HepG2 (cell line): Measurements from ENCODE around the gene SNX3. TPM values are rescaled to one million over a fixed set of nuclear protein-coding genes. Genes with fewer than 3 reads are reported as not detected.

ENCODE experiments used
- BHLHE40 ChIP-seq: IDR thresholded peaks from 2 replicates; pipeline ENCODE4 v1.6.1; 2011; ENCODE audit warnings: low read length, improper control_type of control experiment
- DR1 ChIP-seq: sonication (generic); formaldehyde crosslinking; IDR thresholded peaks from 2 replicates; pipeline ENCODE4 v1.8.0; 2021; ENCODE audit warnings: mild to moderate bottlenecking, missing genetic modification reagents, inconsistent platforms
- FOXC1 ChIP-seq: sonication (generic); formaldehyde crosslinking; IDR thresholded peaks from 2 replicates; pipeline ENCODE4 v1.8.0; 2022; ENCODE audit warnings: mild to moderate bottlenecking, missing genetic modification reagents, borderline replicate concordance
- HMG20B ChIP-seq: conservative IDR thresholded peaks from 2 replicates; pipeline ENCODE4 v1.6.1; 2016; ENCODE audit warnings: missing genetic modification reagents, missing compliant biosample characterization
- MED8 ChIP-seq: sonication (generic); formaldehyde crosslinking; IDR thresholded peaks from 2 replicates; pipeline ENCODE4 v1.8.1; 2023; ENCODE audit warnings: mild to moderate bottlenecking, missing genetic modification reagents; ENCODE audit not compliant: insufficient replicate concordance
- NAIF1 ChIP-seq: sonication (generic); formaldehyde crosslinking; IDR thresholded peaks from 2 replicates; pipeline ENCODE4 v1.5.0; 2020; ENCODE audit warnings: mild to moderate bottlenecking, missing genetic modification reagents, borderline replicate concordance
- NCOA1 ChIP-seq: sonication (generic); formaldehyde crosslinking; IDR thresholded peaks from 2 replicates; pipeline ENCODE4 v1.9.0; 2021; ENCODE audit warnings: missing genetic modification reagents
- PHB2 ChIP-seq: fragments of 450-650 bp; IDR thresholded peaks from 2 replicates; pipeline ENCODE4 v1.6.1; 2018; ENCODE audit not compliant: partially characterized antibody
- PITX1 ChIP-seq: sonication (generic); formaldehyde crosslinking; IDR thresholded peaks from 2 replicates; pipeline ENCODE4 v1.5.1; 2020; ENCODE audit warnings: mild to moderate bottlenecking, missing genetic modification reagents
- RBAK ChIP-seq: sonication (generic); formaldehyde crosslinking; IDR thresholded peaks from 2 replicates; pipeline ENCODE4 v1.5.1; 2020; ENCODE audit warnings: mild to moderate bottlenecking, missing genetic modification reagents
- RFXAP ChIP-seq: sonication (generic); formaldehyde crosslinking; IDR thresholded peaks from 2 replicates; pipeline ENCODE4 v1.4.0; 2020; ENCODE audit warnings: missing genetic modification reagents, borderline replicate concordance
- SP1 ChIP-seq, 2 experiments: fragments of 450-650 bp in 1 of 2; sonication (generic) in 1 of 2; formaldehyde crosslinking in 1 of 2; IDR thresholded peaks; 2 replicates each; pipeline versions ENCODE4 v1.4.0 to v1.6.1; 2016 to 2020; ENCODE audit warnings: missing genetic modification reagents in 1 of 2
- TBX2 ChIP-seq: sonication (generic); formaldehyde crosslinking; IDR thresholded peaks from 2 replicates; pipeline ENCODE4 v1.5.0; 2020; ENCODE audit warnings: missing genetic modification reagents, mild to moderate bottlenecking, borderline replicate concordance
- TEAD3 ChIP-seq: optimal IDR thresholded peaks from 2 replicates; pipeline ENCODE3; 2016; ENCODE audit warnings: borderline replicate concordance
- YY1 ChIP-seq: IDR thresholded peaks from 2 replicates; pipeline ENCODE4 v1.6.1; 2011; ENCODE audit warnings: low read length, low read depth, moderate library complexity, mild to moderate bottlenecking; ENCODE audit not compliant: insufficient read depth, insufficient replicate concordance
- ZNF101 ChIP-seq: sonication (generic); formaldehyde crosslinking; IDR thresholded peaks from 2 replicates; pipeline ENCODE4 v1.4.0; 2020; ENCODE audit warnings: mild to moderate bottlenecking, low read depth, missing genetic modification reagents, borderline replicate concordance
- ZNF44 ChIP-seq: sonication (generic); formaldehyde crosslinking; IDR thresholded peaks from 2 replicates; pipeline ENCODE4 v1.5.1; 2020; ENCODE audit warnings: mild to moderate bottlenecking, missing genetic modification reagents
- ZNF451 ChIP-seq: sonication (generic); formaldehyde crosslinking; IDR thresholded peaks from 2 replicates; pipeline ENCODE4 v1.5.0; 2020; ENCODE audit warnings: mild to moderate bottlenecking, missing genetic modification reagents
- polyA plus RNA-seq, 8 experiments: library from polyadenylated mRNA; depleted of rRNA in 3 of 8; stranded (reverse) in 7 of 8; unstranded in 1 of 8; fragments of >200 nt; fragmentation: Illumina TruSeq in 4 of 8; extraction: Trizol in 4 of 8; gene quantifications; 2 replicates each; pipeline versions ENCODE4 v1.2.1 to v1.2.3, GENCODE V29; 2011 to 2016; ENCODE audit warnings: low read depth in 4 of 8, missing spikeins in 1 of 8, mixed read lengths in 1 of 8; ENCODE audit not compliant: insufficient read depth in 1 of 8
- total RNA-seq, 5 experiments: library from RNA; depleted of rRNA; stranded (reverse); fragments of >200 nt; fragmentation: Illumina TruSeq; extraction: Trizol; gene quantifications; 2 replicates each; pipeline ENCODE4 v1.2.3, GENCODE V29; 2016; ENCODE audit warnings: low read depth in 1 of 5
- TF ChIP-seq, protein P1 (sequence below), 2 experiments: fragments of 450-650 bp in 1 of 2; sonication (generic) in 1 of 2; formaldehyde crosslinking; IDR thresholded peaks; 2 replicates each; pipeline versions ENCODE4 v1.5.0 to v1.8.0; 2020 to 2022; ENCODE audit warnings: mild to moderate bottlenecking in 1 of 2, missing genetic modification reagents in 1 of 2
- TF ChIP-seq, protein P2 (sequence below): sonication (generic); formaldehyde crosslinking; IDR thresholded peaks from 2 replicates; pipeline ENCODE4 v1.8.0; 2022; ENCODE audit warnings: mild to moderate bottlenecking, missing genetic modification reagents
- TF ChIP-seq, protein P3 (sequence below): sonication (generic); formaldehyde crosslinking; IDR thresholded peaks from 2 replicates; pipeline ENCODE4 v1.9.0; 2021; ENCODE audit warnings: missing genetic modification reagents, borderline replicate concordance
- TF ChIP-seq, protein P4 (sequence below): sonication (generic); formaldehyde crosslinking; IDR thresholded peaks from 2 replicates; pipeline ENCODE4 v1.9.0; 2022; ENCODE audit warnings: missing genetic modification reagents, mild to moderate bottlenecking, borderline replicate concordance

Gene SNX3
- total and polyA plus RNA-seq, 2 of the 13 experiments (the other 11 are each of a cell fraction or from before 2014, with no cell fraction given) = 84.9 to 226 TPM

DNA sequence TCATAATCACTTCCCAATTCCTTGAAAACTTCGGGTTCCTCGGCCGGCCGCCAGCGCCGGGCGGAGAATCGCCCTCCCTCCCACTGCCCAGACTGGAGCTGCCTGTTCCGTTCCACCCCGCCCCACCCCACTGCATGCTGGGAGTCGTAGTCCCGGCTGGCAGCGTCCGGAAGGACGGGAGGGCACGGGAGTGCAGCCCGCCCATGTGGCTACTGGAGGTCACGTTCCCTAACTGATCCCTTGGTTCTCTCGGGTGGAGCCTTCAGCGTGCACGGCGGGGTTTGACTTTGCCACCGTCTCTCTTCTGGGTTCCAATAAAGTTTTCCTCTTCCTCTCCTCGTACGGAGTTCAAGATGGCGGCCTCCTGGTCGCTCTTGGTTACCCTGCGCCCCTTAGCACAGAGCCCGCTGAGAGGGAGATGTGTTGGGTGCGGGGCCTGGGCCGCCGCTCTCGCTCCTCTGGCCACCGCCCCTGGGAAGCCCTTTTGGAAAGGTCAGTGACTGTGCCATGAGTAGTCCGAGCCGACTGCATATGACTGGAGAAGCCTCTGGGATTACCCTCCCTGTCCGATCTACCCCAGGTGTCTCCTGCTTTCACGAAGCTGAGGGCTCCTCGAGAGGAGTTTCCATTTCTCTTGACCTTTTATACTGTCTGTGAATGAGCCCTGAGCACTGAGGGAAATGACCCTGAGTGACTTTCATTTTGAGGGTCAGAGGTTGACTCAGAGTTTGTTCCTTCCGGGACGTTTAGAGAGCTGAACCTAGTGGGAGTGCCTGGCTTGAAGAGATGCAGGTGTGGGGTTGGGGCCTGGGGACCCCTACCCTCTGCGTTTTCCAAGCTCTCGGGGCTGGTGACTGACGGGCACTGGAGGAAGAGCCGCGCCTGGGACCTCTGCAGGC, 34.1 kb upstream of the SNX3 start, which contains the start of gene AFG1L (continued):
- TF ChIP-seq, protein P1, sequence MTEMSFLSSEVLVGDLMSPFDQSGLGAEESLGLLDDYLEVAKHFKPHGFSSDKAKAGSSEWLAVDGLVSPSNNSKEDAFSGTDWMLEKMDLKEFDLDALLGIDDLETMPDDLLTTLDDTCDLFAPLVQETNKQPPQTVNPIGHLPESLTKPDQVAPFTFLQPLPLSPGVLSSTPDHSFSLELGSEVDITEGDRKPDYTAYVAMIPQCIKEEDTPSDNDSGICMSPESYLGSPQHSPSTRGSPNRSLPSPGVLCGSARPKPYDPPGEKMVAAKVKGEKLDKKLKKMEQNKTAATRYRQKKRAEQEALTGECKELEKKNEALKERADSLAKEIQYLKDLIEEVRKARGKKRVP (CRISPR knock-in tag; IDR thresholded peaks at IDR 0.05) = no peak
- TF ChIP-seq YY1 (peak; percentile 95), ZNF44 (no peak), ZNF451 (CRISPR knock-in tag) (no peak), NAIF1 (CRISPR knock-in tag) (peak; percentile 20; the same call in 1 of the 2 replicates), HMG20B (CRISPR knock-in tag) (peak; percentile 62; the same call in 1 of the 2 replicates), DR1 (peak; percentile 64; the same call in 1 of the 2 replicates), FOXC1 (CRISPR knock-in tag) (peak; percentile 35), NCOA1 (CRISPR knock-in tag) (no peak; the same call in 1 of the 2 replicates), PHB2 (no peak), RFXAP (CRISPR knock-in tag) (peak; percentile 67; the same call in 1 of the 2 replicates), TBX2 (CRISPR knock-in tag) (peak; percentile 85), TEAD3 (CRISPR knock-in tag) (peak; percentile 64), RBAK (CRISPR knock-in tag) (no peak), SP1 (IDR thresholded peaks at IDR 0.05) (no peak), SP1 (CRISPR knock-in tag; IDR thresholded peaks at IDR 0.05) (peak; percentile 78), MED8 (CRISPR knock-in tag) (peak; percentile 45), PITX1 (CRISPR knock-in tag) (peak; percentile 81; the same call in 1 of the 2 replicates), ZNF101 (CRISPR knock-in tag) (no peak), BHLHE40 (peak; percentile 85)
- TF ChIP-seq, protein P2, sequence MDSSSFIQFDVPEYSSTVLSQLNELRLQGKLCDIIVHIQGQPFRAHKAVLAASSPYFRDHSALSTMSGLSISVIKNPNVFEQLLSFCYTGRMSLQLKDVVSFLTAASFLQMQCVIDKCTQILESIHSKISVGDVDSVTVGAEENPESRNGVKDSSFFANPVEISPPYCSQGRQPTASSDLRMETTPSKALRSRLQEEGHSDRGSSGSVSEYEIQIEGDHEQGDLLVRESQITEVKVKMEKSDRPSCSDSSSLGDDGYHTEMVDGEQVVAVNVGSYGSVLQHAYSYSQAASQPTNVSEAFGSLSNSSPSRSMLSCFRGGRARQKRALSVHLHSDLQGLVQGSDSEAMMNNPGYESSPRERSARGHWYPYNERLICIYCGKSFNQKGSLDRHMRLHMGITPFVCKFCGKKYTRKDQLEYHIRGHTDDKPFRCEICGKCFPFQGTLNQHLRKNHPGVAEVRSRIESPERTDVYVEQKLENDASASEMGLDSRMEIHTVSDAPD (CRISPR knock-in tag) = peak; percentile 72; the same call in 1 of the 2 replicates
- TF ChIP-seq, protein P3, sequence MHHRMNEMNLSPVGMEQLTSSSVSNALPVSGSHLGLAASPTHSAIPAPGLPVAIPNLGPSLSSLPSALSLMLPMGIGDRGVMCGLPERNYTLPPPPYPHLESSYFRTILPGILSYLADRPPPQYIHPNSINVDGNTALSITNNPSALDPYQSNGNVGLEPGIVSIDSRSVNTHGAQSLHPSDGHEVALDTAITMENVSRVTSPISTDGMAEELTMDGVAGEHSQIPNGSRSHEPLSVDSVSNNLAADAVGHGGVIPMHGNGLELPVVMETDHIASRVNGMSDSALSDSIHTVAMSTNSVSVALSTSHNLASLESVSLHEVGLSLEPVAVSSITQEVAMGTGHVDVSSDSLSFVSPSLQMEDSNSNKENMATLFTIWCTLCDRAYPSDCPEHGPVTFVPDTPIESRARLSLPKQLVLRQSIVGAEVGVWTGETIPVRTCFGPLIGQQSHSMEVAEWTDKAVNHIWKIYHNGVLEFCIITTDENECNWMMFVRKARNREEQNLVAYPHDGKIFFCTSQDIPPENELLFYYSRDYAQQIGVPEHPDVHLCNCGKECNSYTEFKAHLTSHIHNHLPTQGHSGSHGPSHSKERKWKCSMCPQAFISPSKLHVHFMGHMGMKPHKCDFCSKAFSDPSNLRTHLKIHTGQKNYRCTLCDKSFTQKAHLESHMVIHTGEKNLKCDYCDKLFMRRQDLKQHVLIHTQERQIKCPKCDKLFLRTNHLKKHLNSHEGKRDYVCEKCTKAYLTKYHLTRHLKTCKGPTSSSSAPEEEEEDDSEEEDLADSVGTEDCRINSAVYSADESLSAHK (CRISPR knock-in tag) = 0 out of 2 replicates have a peak, but pooled peaks have one; percentile 43
- TF ChIP-seq, protein P4, sequence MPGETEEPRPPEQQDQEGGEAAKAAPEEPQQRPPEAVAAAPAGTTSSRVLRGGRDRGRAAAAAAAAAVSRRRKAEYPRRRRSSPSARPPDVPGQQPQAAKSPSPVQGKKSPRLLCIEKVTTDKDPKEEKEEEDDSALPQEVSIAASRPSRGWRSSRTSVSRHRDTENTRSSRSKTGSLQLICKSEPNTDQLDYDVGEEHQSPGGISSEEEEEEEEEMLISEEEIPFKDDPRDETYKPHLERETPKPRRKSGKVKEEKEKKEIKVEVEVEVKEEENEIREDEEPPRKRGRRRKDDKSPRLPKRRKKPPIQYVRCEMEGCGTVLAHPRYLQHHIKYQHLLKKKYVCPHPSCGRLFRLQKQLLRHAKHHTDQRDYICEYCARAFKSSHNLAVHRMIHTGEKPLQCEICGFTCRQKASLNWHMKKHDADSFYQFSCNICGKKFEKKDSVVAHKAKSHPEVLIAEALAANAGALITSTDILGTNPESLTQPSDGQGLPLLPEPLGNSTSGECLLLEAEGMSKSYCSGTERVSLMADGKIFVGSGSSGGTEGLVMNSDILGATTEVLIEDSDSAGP (CRISPR knock-in tag) = peak; percentile 87
